Thyroid gland (tissue), 4 donors: ENCODE data around the gene MYH13. TPM values are rescaled to one million over a fixed set of nuclear protein-coding genes. Genes with fewer than 3 reads are reported as not detected.

Experiments
- total RNA-seq, 4 donors: library from RNA; depleted of rRNA; stranded (reverse); fragments of >200 nt; gene quantifications; one replicate each; pipeline ENCODE4 v1.2.3, GENCODE V29; 2016

MYH13 gene
- total RNA-seq, 4 donors from 2014 or later = not detected

Other genes starting within 250 kb of the MYH13 start
- 10 to 100 TPM in 3 of 4 donors, 1 to 10 TPM in 1; 7.5 to 30.3 (median 24.1) TPM for gene GAS7, start 174.4 kb downstream of the MYH13 start, total RNA-seq
- gene MYH8, start 48.9 kb upstream of the MYH13 start, total RNA-seq = not detected
- not detected for gene MYH4, start 96.6 kb upstream of the MYH13 start, total RNA-seq
- under 1 TPM in 1 of 4 donors, not detected in 3; under 0.01 TPM for gene MYH1, start 145.5 kb upstream of the MYH13 start, total RNA-seq
- gene MYH2, start 176.7 kb upstream of the MYH13 start, total RNA-seq = not detected